ENCODE measurements around the gene PRR20E.
"Not testable (repeated sequence)": the region's sequence is repeated elsewhere in the genome, so short reads cannot be mapped to it uniquely, and the experiment has no call there.

Gene PRR20E

DNA sequence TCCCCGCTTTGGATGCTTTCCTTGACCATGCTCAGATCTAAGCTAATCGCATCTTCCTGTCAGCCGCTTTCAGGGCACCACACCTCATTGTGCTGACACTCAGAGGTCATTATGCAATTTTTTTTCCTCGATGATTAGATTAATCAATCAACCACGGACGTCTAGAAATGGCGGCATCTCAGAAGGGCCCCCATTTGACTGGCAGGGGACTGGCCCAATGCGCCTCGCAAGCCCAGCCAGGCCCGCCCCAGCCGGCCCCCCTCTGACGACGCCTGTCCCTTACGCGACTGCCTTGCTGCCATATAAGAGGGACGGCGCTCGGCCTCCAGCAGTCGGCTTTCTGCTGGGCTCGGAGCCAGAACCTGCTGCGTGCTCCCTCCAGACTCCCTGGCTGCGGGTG, at the start of gene PRR20E:
PRR20E (plus strand) TSS at position 301 of the 400 bp plus-strand sequence. CDS start 387 bp downstream, outside the sequence.
- DNase-seq (ENCODE audit: extremely low read depth, low read depth) = not testable (repeated sequence)

DNA sequence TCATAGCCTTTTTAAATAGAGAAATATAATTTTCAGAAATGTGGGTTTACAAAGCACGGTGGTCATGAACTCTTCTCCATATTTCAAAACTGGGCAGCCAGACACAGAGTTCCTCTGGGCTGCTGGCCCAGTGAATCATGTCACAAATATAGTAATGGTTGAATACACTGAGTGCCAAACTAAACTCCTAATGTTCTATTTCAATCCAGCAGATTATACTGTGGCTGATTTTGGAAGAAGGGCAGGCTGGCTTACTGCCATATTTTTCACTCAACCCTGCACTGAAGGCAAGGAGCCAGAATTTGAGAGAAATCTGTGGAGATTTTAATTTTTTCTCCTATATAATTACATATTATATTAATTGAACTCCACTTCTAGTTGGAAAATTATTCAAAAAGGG, 43.3 kb upstream of the PRR20E start:
- TF ChIP-seq, protein P1, sequence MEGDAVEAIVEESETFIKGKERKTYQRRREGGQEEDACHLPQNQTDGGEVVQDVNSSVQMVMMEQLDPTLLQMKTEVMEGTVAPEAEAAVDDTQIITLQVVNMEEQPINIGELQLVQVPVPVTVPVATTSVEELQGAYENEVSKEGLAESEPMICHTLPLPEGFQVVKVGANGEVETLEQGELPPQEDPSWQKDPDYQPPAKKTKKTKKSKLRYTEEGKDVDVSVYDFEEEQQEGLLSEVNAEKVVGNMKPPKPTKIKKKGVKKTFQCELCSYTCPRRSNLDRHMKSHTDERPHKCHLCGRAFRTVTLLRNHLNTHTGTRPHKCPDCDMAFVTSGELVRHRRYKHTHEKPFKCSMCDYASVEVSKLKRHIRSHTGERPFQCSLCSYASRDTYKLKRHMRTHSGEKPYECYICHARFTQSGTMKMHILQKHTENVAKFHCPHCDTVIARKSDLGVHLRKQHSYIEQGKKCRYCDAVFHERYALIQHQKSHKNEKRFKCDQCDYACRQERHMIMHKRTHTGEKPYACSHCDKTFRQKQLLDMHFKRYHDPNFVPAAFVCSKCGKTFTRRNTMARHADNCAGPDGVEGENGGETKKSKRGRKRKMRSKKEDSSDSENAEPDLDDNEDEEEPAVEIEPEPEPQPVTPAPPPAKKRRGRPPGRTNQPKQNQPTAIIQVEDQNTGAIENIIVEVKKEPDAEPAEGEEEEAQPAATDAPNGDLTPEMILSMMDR (IDR thresholded peaks at IDR 0.05; ENCODE audit: low read depth, low read length) = no peak
- DNase-seq (ENCODE audit: extremely low read depth, low read depth) = no peak

DNA sequence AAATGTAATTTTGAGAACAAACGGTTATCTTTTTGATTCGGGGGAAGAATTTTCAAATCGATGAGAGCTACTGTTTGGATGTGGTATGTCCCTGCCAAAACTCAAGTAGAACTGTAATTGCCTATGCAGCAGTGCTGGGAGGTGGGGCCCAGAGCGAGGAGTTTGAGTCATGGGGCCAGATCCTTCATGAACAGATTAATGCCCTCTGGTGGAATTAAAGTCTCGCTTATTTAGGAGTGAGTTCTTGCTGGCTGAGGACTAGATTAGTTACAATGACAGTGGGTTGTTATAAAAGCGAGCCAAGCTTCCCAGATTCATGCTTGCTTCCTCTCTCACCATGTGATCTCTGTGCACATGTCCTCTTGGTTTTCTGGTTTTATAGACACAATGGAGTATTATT, 38.1 kb upstream of the PRR20E start:
- no peak for DNase-seq (ENCODE audit: extremely low read depth, low read depth)
- TF ChIP-seq, protein P1 (IDR thresholded peaks at IDR 0.05; ENCODE audit: low read depth, low read length) = no peak

DNA sequence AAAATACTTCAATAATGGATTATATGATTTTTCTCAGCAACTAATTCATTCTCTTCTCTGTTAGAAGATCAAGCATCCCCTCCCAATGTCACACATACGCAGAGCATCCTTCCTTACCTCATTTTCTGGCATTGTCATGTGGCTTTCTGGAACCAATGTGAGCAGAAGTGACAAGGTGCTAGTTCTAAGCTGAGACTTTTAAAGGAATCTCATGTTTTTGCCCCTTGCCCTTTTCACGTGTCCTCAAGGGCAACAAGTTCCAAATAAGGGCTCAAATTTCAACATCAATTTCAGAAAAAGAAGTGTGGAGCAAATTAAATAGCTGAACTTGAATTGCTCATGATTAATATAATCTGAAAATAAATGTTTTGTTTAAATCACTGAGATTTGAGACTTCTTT, 30.9 kb upstream of the PRR20E start:
- TF ChIP-seq, protein P1 (IDR thresholded peaks at IDR 0.05; ENCODE audit: low read depth, low read length) = no peak
- no peak for DNase-seq (ENCODE audit: extremely low read depth, low read depth)

DNA sequence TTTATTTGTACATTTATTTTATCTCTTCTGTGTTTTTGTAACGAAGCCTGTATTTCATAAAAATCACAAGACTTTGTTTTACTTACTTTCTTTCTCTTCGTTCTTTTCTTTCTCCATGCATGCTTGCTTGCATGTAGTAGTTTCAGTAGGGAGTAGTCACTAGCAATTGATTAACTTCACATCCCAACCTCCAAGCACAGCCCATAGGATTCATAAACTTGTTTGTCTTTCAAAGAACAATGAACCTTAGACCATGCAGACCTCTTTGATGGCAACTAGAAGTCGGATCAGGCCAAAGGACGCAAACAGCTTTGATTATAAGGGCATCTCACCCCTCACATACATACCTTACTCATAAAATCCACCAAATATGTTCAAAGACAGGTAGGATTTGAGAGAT, 29.4 kb upstream of the PRR20E start:
- TF ChIP-seq, protein P1 (IDR thresholded peaks at IDR 0.05; ENCODE audit: low read depth, low read length) = no peak
- DNase-seq (ENCODE audit: extremely low read depth, low read depth) = no peak

DNA sequence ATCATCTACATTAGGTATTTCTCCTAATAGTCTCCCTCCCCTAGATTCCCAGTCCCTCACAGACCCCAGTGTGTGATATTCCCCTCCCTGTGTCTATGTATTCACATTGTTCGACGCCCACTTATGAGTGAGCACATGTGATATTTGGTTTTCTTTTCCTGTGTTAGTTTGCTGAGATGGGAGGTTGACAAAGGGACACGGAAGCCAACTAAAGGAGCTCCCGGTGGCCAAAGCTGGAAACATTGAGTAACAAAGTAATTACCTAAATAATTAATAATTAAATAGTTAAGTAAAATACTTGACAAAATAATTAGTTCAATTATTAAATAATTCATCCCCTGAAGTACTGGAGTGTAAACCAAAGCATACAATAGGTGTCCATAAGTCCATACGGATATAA, 28.0 kb upstream of the PRR20E start:
- TF ChIP-seq, protein P1 (IDR thresholded peaks at IDR 0.05; ENCODE audit: low read depth, low read length) = no peak
- no peak for DNase-seq (ENCODE audit: extremely low read depth, low read depth)

DNA sequence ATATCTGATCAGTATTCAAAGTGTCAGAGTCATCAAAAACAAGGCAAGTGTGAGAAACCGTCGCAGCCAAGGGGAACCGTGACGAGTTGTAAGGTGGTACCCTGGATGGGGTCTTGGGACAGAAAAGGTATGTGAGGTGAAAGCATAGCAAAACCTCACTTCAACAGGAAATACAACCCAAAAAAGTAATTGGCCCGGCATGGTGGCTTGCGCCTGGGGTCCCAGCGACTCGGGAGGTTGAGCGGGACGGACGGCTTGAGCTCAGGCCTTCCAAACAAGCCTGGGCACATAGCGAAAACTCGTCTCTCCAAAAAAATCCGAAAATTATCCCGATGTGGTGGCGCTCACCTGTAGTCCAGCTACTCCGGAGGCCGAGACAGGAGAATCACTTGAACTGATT, 27.2 kb upstream of the PRR20E start:
- DNase-seq (ENCODE audit: extremely low read depth, low read depth) = not testable (repeated sequence)

DNA sequence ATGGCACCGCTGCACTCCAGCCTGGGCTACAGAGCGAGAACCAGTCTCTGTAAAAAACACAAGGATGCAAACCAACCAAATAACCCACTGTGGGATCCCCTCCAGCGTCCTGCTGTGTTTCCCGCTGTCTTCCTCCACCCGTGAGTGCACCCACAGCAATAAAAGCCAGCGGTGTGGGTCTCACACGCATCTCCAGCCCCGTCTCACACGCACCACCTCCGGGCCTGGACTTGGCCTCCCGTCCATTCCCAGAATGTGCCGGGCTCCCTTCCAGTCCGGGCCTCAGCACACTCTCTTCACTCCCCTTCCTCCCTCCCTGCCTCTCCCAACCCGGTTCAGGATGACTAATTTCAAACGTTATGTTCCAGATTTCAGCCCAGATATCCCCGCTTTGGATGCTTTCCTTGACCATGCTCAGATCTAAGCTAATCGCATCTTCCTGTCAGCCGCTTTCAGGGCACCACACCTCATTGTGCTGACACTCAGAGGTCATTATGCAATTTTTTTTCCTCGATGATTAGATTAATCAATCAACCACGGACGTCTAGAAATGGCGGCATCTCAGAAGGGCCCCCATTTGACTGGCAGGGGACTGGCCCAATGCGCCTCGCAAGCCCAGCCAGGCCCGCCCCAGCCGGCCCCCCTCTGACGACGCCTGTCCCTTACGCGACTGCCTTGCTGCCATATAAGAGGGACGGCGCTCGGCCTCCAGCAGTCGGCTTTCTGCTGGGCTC, 26.6 kb upstream of the PRR20E start, which contains the start of gene PRR20A:
PRR20A (plus strand) TSS at position 684 of the 734 bp plus-strand sequence. CDS start 387 bp downstream, outside the sequence.
- DNase-seq (ENCODE audit: extremely low read depth, low read depth) = not testable (repeated sequence)

DNA sequence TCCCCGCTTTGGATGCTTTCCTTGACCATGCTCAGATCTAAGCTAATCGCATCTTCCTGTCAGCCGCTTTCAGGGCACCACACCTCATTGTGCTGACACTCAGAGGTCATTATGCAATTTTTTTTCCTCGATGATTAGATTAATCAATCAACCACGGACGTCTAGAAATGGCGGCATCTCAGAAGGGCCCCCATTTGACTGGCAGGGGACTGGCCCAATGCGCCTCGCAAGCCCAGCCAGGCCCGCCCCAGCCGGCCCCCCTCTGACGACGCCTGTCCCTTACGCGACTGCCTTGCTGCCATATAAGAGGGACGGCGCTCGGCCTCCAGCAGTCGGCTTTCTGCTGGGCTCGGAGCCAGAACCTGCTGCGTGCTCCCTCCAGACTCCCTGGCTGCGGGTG, 19.8 kb upstream of the PRR20E start, which contains the start of gene PRR20B:
PRR20B (plus strand) TSS at position 301 of the 400 bp plus-strand sequence. CDS start 387 bp downstream, outside the sequence.
- not testable (repeated sequence) for DNase-seq (ENCODE audit: extremely low read depth, low read depth)

DNA sequence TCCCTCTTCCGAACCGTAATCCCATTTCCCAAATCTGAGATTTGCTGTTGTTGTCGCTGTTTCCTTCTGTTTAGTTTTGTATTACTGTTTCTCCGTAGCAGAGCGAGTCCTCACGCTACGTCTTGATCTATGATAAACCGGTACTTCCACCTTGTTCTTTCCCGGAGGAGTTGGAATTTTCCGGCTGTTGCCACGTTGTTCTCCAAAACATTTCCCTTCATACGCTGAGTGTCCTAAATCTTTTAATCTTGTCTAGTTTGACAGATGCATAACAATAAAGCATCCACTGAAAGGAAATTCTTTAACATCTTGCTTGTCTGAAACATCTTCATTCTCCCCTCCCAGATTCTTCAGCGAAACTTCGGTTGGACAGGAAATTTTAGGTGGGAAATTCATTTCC, 18.9 kb upstream of the PRR20E start:
- not testable (repeated sequence) for DNase-seq (ENCODE audit: extremely low read depth, low read depth)

DNA sequence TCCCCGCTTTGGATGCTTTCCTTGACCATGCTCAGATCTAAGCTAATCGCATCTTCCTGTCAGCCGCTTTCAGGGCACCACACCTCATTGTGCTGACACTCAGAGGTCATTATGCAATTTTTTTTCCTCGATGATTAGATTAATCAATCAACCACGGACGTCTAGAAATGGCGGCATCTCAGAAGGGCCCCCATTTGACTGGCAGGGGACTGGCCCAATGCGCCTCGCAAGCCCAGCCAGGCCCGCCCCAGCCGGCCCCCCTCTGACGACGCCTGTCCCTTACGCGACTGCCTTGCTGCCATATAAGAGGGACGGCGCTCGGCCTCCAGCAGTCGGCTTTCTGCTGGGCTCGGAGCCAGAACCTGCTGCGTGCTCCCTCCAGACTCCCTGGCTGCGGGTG, 13.2 kb upstream of the PRR20E start, which contains the start of gene PRR20C:
PRR20C (plus strand) TSS at position 301 of the 400 bp plus-strand sequence. CDS start 387 bp downstream, outside the sequence.
- not testable (repeated sequence) for DNase-seq (ENCODE audit: extremely low read depth, low read depth)

DNA sequence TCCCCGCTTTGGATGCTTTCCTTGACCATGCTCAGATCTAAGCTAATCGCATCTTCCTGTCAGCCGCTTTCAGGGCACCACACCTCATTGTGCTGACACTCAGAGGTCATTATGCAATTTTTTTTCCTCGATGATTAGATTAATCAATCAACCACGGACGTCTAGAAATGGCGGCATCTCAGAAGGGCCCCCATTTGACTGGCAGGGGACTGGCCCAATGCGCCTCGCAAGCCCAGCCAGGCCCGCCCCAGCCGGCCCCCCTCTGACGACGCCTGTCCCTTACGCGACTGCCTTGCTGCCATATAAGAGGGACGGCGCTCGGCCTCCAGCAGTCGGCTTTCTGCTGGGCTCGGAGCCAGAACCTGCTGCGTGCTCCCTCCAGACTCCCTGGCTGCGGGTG, 6.7 kb upstream of the PRR20E start, which contains the start of gene PRR20D:
PRR20D (plus strand) TSS at position 301 of the 400 bp plus-strand sequence. CDS start 387 bp downstream, outside the sequence.
- DNase-seq (ENCODE audit: extremely low read depth, low read depth) = not testable (repeated sequence)
